ENCODE data around the gene UBE2K. TPM values are rescaled to one million over a fixed set of nuclear protein-coding genes. Genes with fewer than 3 reads are reported as not detected.
"Not testable (repeated sequence)": the region's sequence is repeated elsewhere in the genome, so short reads cannot be mapped to it uniquely, and the experiment has no call there.

UBE2K gene
- total and polyA plus RNA-seq, 2 donors (not counting 1 experiment from before 2014, with no cell fraction given): 19.3 to 51.0 TPM

DNA sequence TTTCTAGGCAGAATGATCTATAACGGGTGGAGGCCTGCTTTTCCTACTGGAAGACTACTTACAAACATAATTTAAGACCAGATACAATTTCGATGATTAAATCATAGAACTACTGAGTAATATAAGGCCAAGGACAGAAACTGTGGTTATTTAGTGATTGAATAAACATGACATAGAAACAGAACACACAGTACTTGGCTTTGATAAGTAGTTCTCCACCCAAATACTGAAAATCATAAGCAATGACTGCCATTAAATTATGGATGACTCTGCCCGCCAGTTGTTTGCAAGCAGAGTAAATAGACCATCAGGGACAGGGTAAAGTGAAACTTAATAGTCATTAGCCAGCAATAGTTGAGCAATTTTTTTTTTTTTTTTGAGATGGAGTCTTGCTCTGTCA is 42.1 kb upstream of the UBE2K start:
- ChIA-PET CTCF (interaction anchor here (0.5 to 4.5 kb wide), 3 partner anchors 16 to 186 kb away, joined by 3 to 33 read pairs (median 7); partner anchors contain the start of gene SMIM14), POLR2A (no interaction called here)
- H3K4me3 ChIP-seq (ENCODE audit: control extremely low read depth in 1 of 5, extremely low read depth in 1 of 5, insufficient read depth in 1 of 5, low read depth in 2 of 5, low read length in 4 of 5): no peak overlapping the region
- Mint-ChIP-seq H3K4me3 (no peak overlapping the region), H3K4me1 (peaks cover 32% of the 10 kb centered on the region), H3K9me3 (ENCODE audit: insufficient read depth) (no peaks in the 10 kb centered on the region), H3K27me3 (no peaks in the 10 kb centered on the region), H3K27ac (no peak overlapping the region)
- H4K20me1 ChIP-seq (ENCODE audit: control insufficient read depth, insufficient read depth, low read length, poor library complexity, severe bottlenecking): no peaks in the 10 kb centered on the region
- H3K36me3 ChIP-seq (replicated peaks in 1 of 2; ENCODE audit: control extremely low read depth in 1 of 2, control insufficient read depth in 1 of 2, extremely low read depth in 1 of 2, insufficient read depth in 2 of 2, low read length in 1 of 2): no peaks in the 10 kb centered on the region
- no peak overlapping the region for H3K27ac ChIP-seq (ENCODE audit: low read length in 2 of 2)
- no peak for ATAC-seq (ENCODE audit: low read depth)
- WGBS (ENCODE audit: insufficient coverage): no CpG with 5 or more reads among the region's 3 CpGs
- no peak overlapping the region for H3K9ac ChIP-seq (ENCODE audit: low read length)
- TF ChIP-seq EZH2 (IDR thresholded peaks at IDR 0.05; ENCODE audit: borderline replicate concordance, insufficient read depth, low read depth, low read length, poor library complexity, severe bottlenecking): no peak
- TF ChIP-seq, protein P1, sequence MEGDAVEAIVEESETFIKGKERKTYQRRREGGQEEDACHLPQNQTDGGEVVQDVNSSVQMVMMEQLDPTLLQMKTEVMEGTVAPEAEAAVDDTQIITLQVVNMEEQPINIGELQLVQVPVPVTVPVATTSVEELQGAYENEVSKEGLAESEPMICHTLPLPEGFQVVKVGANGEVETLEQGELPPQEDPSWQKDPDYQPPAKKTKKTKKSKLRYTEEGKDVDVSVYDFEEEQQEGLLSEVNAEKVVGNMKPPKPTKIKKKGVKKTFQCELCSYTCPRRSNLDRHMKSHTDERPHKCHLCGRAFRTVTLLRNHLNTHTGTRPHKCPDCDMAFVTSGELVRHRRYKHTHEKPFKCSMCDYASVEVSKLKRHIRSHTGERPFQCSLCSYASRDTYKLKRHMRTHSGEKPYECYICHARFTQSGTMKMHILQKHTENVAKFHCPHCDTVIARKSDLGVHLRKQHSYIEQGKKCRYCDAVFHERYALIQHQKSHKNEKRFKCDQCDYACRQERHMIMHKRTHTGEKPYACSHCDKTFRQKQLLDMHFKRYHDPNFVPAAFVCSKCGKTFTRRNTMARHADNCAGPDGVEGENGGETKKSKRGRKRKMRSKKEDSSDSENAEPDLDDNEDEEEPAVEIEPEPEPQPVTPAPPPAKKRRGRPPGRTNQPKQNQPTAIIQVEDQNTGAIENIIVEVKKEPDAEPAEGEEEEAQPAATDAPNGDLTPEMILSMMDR (IDR thresholded peaks at IDR 0.05): no peak
- H3K4me1 ChIP-seq (ENCODE audit: control insufficient read depth in 2 of 2, insufficient read depth in 2 of 2, low read length in 2 of 2): peaks cover 16 to 43% of the 10 kb centered on the region in 2 donors
- H3K4me2 ChIP-seq (replicated peaks; ENCODE audit: low read depth, low read length, poor library complexity, severe bottlenecking): no peak overlapping the region
- no peaks in the 10 kb centered on the region for H3K9me3 ChIP-seq (ENCODE audit: control extremely low read depth in 1 of 3, control insufficient read depth in 2 of 3, insufficient read depth in 1 of 3, low read length in 2 of 3)
- DNase-seq: no peak
- intact Hi-C loops (cut with micrococcal nuclease): loop anchor here (2.0 kb wide), 1 partner anchor 17 kb away; the partner anchor contains the start of gene SMIM14
- H3K27me3 ChIP-seq (replicated peaks in 1 of 4; ENCODE audit: control extremely low read depth in 1 of 4, control insufficient read depth in 3 of 4, insufficient read depth in 4 of 4, low read length in 3 of 4): no peaks in the 10 kb centered on the region
- H3K79me2 ChIP-seq (ENCODE audit: control insufficient read depth, insufficient read depth, low read length): peaks cover 2% of the 10 kb centered on the region
- no peak overlapping the region for H2AFZ ChIP-seq (ENCODE audit: insufficient read depth, low read depth, low read length, poor library complexity, severe bottlenecking)

DNA sequence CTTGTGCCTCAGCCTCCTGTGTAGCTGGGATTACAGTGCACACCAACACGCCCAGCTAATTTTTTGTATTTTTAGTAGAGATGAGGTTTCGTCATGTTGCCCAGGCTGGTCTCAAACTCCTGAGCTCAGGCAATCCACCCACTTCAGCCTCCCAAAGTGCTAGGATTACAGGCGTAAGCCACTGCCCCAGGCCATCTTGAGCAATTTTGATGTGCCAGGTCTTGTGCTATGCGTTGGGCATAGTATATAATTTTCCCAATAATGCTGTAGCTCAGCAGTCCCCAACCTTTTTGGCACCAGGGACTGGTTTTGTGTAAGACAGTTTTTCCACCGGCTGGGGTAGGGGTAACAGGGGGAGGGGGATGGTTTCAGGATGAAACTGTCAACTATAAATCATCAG is 41.3 kb upstream of the UBE2K start:
- H3K4me3 ChIP-seq (ENCODE audit: control extremely low read depth in 1 of 5, extremely low read depth in 1 of 5, insufficient read depth in 1 of 5, low read depth in 2 of 5, low read length in 4 of 5); ATAC-seq (ENCODE audit: low read depth); H3K27me3 Mint-ChIP-seq; H3K27ac ChIP-seq (ENCODE audit: low read length in 2 of 2); H3K9me3 Mint-ChIP-seq (ENCODE audit: insufficient read depth); H4K20me1 ChIP-seq (ENCODE audit: control insufficient read depth, insufficient read depth, low read length, poor library complexity, severe bottlenecking); H2AFZ ChIP-seq (ENCODE audit: insufficient read depth, low read depth, low read length, poor library complexity, severe bottlenecking); H3K4me3 Mint-ChIP-seq; H3K27ac Mint-ChIP-seq; H3K36me3 ChIP-seq (replicated peaks in 1 of 2; ENCODE audit: control extremely low read depth in 1 of 2, control insufficient read depth in 1 of 2, extremely low read depth in 1 of 2, insufficient read depth in 2 of 2, low read length in 1 of 2); H3K9ac ChIP-seq (ENCODE audit: low read length); POLR2A ChIA-PET; H3K27me3 ChIP-seq (replicated peaks in 1 of 4; ENCODE audit: control extremely low read depth in 1 of 4, control insufficient read depth in 3 of 4, insufficient read depth in 4 of 4, low read length in 3 of 4); H3K4me2 ChIP-seq (replicated peaks; ENCODE audit: low read depth, low read length, poor library complexity, severe bottlenecking); DNase-seq; H3K9me3 ChIP-seq (ENCODE audit: control extremely low read depth in 1 of 3, control insufficient read depth in 2 of 3, insufficient read depth in 1 of 3, low read length in 2 of 3); H3K79me2 ChIP-seq (ENCODE audit: control insufficient read depth, insufficient read depth, low read length): not testable (repeated sequence)
- H3K4me1 ChIP-seq (ENCODE audit: control insufficient read depth in 2 of 2, insufficient read depth in 2 of 2, low read length in 2 of 2): peaks cover 16 to 35% of the 10 kb centered on the region in 2 donors
- CTCF ChIA-PET: interaction anchor here (0.8 to 4.5 kb wide), 3 partner anchors 17 to 187 kb away, joined by 4 to 33 read pairs (median 7); partner anchors contain the start of gene SMIM14
- intact Hi-C loops (cut with micrococcal nuclease): loop anchor here (2.0 kb wide), 1 partner anchor 18 kb away; the partner anchor contains the start of gene SMIM14
- no CpG with 5 or more reads among the region's 5 CpGs for WGBS (ENCODE audit: insufficient coverage)
- peaks cover 27% of the 10 kb centered on the region for H3K4me1 Mint-ChIP-seq
